ENCODE results near the gene CHURC1.

The CHURC1 gene

GRCh38 chr14:64939817-64940190 is 25.5 kb downstream of the CHURC1 start:
- DNase-seq = no peak

- DNase-seq = no peak
These were observed 26.2 kb downstream of the CHURC1 start for GRCh38 chr14:64940336-64940910.

GRCh38 chr14:64942531-64943111 is 28.4 kb downstream of the CHURC1 start, which contains the start of gene GPX2:
Gene GPX2 (minus strand): TSS chr14:64942745. CDS start chr14:64942726, 19 bp downstream.
- DNase-seq = no peak

- DNase-seq = no peak
These were observed 29.3 kb downstream of the CHURC1 start for GRCh38 chr14:64943556-64943955.

- DNase-seq = no peak
These were observed 29.8 kb downstream of the CHURC1 start for GRCh38 chr14:64944041-64944440.

- DNase-seq = no peak
These were observed 30.6 kb downstream of the CHURC1 start for GRCh38 chr14:64944861-64945260.

- no peak for DNase-seq
These were observed 31.4 kb downstream of the CHURC1 start for GRCh38 chr14:64945431-64946178.

- DNase-seq = no peak
These were observed 32.2 kb downstream of the CHURC1 start for GRCh38 chr14:64946310-64947045.

GRCh38 chr14:64947710-64948611 is 33.7 kb downstream of the CHURC1 start:
- DNase-seq = no peak

- DNase-seq = no peak
These were observed 34.5 kb downstream of the CHURC1 start for GRCh38 chr14:64948612-64949210.

- no peak for DNase-seq
These were observed 36.6 kb downstream of the CHURC1 start for GRCh38 chr14:64950889-64951288.

- DNase-seq = no peak
These were observed 37.0 kb downstream of the CHURC1 start for GRCh38 chr14:64951291-64951690.

- DNase-seq = no peak
These were observed 37.5 kb downstream of the CHURC1 start for GRCh38 chr14:64951724-64952123.

GRCh38 chr14:64952598-64953309 is 38.5 kb downstream of the CHURC1 start:
- no peak for DNase-seq

- DNase-seq = no peak
These were observed 39.0 kb downstream of the CHURC1 start for GRCh38 chr14:64953310-64953654.

GRCh38 chr14:64953661-64954060 is 39.4 kb downstream of the CHURC1 start:
- DNase-seq = no peak

GRCh38 chr14:64954491-64955240 is 40.4 kb downstream of the CHURC1 start:
- no peak for DNase-seq

GRCh38 chr14:64955297-64955696 is 41.0 kb downstream of the CHURC1 start:
- DNase-seq = no peak

- DNase-seq = no peak
These were observed 42.6 kb downstream of the CHURC1 start for GRCh38 chr14:64956697-64957406.

- DNase-seq = no peak
These were observed 43.9 kb downstream of the CHURC1 start for GRCh38 chr14:64958201-64958600.

Measured in RPMI8226 (cell line).